ENCODE measurements around the gene CCDC200. TPM values are rescaled to one million over a fixed set of nuclear protein-coding genes. Genes with fewer than 3 reads are reported as not detected.
"Not testable (repeated sequence)": the region's sequence is repeated elsewhere in the genome, so short reads cannot be mapped to it uniquely, and the experiment has no call there.

CCDC200 gene
- total RNA-seq, 2 experiments from 2014 or later: not detected

GRCh38 chr17:43239597-43239996, 11.2 kb upstream of the CCDC200 start:
- H4K20me1 ChIP-seq (ENCODE audit: insufficient read depth, low read length); intact Hi-C loops (cut with micrococcal nuclease; ENCODE audit: unreplicated experiment); H3K36me3 ChIP-seq (ENCODE audit: insufficient read depth, low read length); CTCF ChIA-PET (ENCODE audit: unreplicated experiment); H3K9me2 ChIP-seq (ENCODE audit: insufficient read depth, low read length); H3K4me2 ChIP-seq (ENCODE audit: low read length); H2AFZ ChIP-seq (ENCODE audit: low read length); H3K4me1 ChIP-seq (ENCODE audit: insufficient read depth, low read length, poor library complexity, severe bottlenecking); H3K27ac ChIP-seq (ENCODE audit: low read depth, low read length, poor library complexity, severe bottlenecking); POLR2A ChIA-PET; H3K4me3 ChIP-seq (ENCODE audit: low read depth, low read length, poor library complexity, severe bottlenecking); H3K9me3 ChIP-seq (ENCODE audit: low read length); H3K79me2 ChIP-seq (ENCODE audit: insufficient read depth, low read depth, low read length); DNase-seq (ENCODE audit: low spot score); BruUV-seq (replicated peaks): not testable (repeated sequence)

- H3K79me2 ChIP-seq (ENCODE audit: insufficient read depth, low read depth, low read length); H3K27ac ChIP-seq (ENCODE audit: low read depth, low read length, poor library complexity, severe bottlenecking); DNase-seq (ENCODE audit: low spot score); H3K4me3 ChIP-seq (ENCODE audit: low read depth, low read length, poor library complexity, severe bottlenecking); H4K20me1 ChIP-seq (ENCODE audit: insufficient read depth, low read length); H3K9me3 ChIP-seq (ENCODE audit: low read length); H3K9me2 ChIP-seq (ENCODE audit: insufficient read depth, low read length); intact Hi-C loops (cut with micrococcal nuclease; ENCODE audit: unreplicated experiment); BruUV-seq (replicated peaks); H3K4me2 ChIP-seq (ENCODE audit: low read length); H3K4me1 ChIP-seq (ENCODE audit: insufficient read depth, low read length, poor library complexity, severe bottlenecking); POLR2A ChIA-PET; CTCF ChIA-PET (ENCODE audit: unreplicated experiment); H2AFZ ChIP-seq (ENCODE audit: low read length); H3K36me3 ChIP-seq (ENCODE audit: insufficient read depth, low read length): not testable (repeated sequence)
These were observed 5.5 kb upstream of the CCDC200 start, which contains the start of gene RNU2-1 for GRCh38 chr17:43233877-43234276. TSS of gene RNU2-1 (minus strand) at chr17:43233977.

- BruUV-seq (replicated peaks); H3K9me2 ChIP-seq (ENCODE audit: insufficient read depth, low read length); H4K20me1 ChIP-seq (ENCODE audit: insufficient read depth, low read length); DNase-seq (ENCODE audit: low spot score); H3K9me3 ChIP-seq (ENCODE audit: low read length); intact Hi-C loops (cut with micrococcal nuclease; ENCODE audit: unreplicated experiment); CTCF ChIA-PET (ENCODE audit: unreplicated experiment); H3K36me3 ChIP-seq (ENCODE audit: insufficient read depth, low read length); H2AFZ ChIP-seq (ENCODE audit: low read length); POLR2A ChIA-PET; H3K4me2 ChIP-seq (ENCODE audit: low read length); H3K27ac ChIP-seq (ENCODE audit: low read depth, low read length, poor library complexity, severe bottlenecking); H3K4me3 ChIP-seq (ENCODE audit: low read depth, low read length, poor library complexity, severe bottlenecking); H3K4me1 ChIP-seq (ENCODE audit: insufficient read depth, low read length, poor library complexity, severe bottlenecking); H3K79me2 ChIP-seq (ENCODE audit: insufficient read depth, low read depth, low read length): not testable (repeated sequence)
These were observed 4.8 kb upstream of the CCDC200 start for GRCh38 chr17:43233263-43233662.

GRCh38 chr17:43232021-43232699, 3.7 kb upstream of the CCDC200 start:
- H3K4me1 ChIP-seq (ENCODE audit: insufficient read depth, low read length, poor library complexity, severe bottlenecking); H3K9me2 ChIP-seq (ENCODE audit: insufficient read depth, low read length); H2AFZ ChIP-seq (ENCODE audit: low read length); H3K9me3 ChIP-seq (ENCODE audit: low read length); H3K79me2 ChIP-seq (ENCODE audit: insufficient read depth, low read depth, low read length); CTCF ChIA-PET (ENCODE audit: unreplicated experiment); POLR2A ChIA-PET; H4K20me1 ChIP-seq (ENCODE audit: insufficient read depth, low read length); H3K36me3 ChIP-seq (ENCODE audit: insufficient read depth, low read length); intact Hi-C loops (cut with micrococcal nuclease; ENCODE audit: unreplicated experiment): not testable (repeated sequence)
- Histone ChIP-seq H3K27ac (ENCODE audit: low read depth, low read length, poor library complexity, severe bottlenecking) (peak overlapping the region; percentile 3), H3K4me2 (ENCODE audit: low read length) (peak overlapping the region; percentile 58), H3K4me3 (ENCODE audit: low read depth, low read length, poor library complexity, severe bottlenecking) (peak overlapping the region; percentile 33)
- TSS peak; percentile 97 for BruUV-seq (replicated peaks)
- DNase-seq (ENCODE audit: low spot score): peak; percentile 13

GRCh38 chr17:43231205-43232020, 3.0 kb upstream of the CCDC200 start:
- peak overlapping the region; percentile 58 for H3K4me2 ChIP-seq (ENCODE audit: low read length)

More at GRCh38 chr17:43231205-43232020, 3.0 kb upstream of the CCDC200 start:
- POLR2A ChIA-PET; DNase-seq (ENCODE audit: low spot score); H4K20me1 ChIP-seq (ENCODE audit: insufficient read depth, low read length); H2AFZ ChIP-seq (ENCODE audit: low read length); H3K9me3 ChIP-seq (ENCODE audit: low read length); H3K9me2 ChIP-seq (ENCODE audit: insufficient read depth, low read length); BruUV-seq (replicated peaks); H3K4me1 ChIP-seq (ENCODE audit: insufficient read depth, low read length, poor library complexity, severe bottlenecking); intact Hi-C loops (cut with micrococcal nuclease; ENCODE audit: unreplicated experiment); H3K79me2 ChIP-seq (ENCODE audit: insufficient read depth, low read depth, low read length); H3K36me3 ChIP-seq (ENCODE audit: insufficient read depth, low read length); CTCF ChIA-PET (ENCODE audit: unreplicated experiment): not testable (repeated sequence)
- peak overlapping the region; percentile 3 for H3K27ac ChIP-seq (ENCODE audit: low read depth, low read length, poor library complexity, severe bottlenecking)
- H3K4me3 ChIP-seq (ENCODE audit: low read depth, low read length, poor library complexity, severe bottlenecking): peak overlapping the region; percentile 33

All from OCI-LY7 (cell line).